ENCODE measurements around the gene DACT1.
"Not testable (repeated sequence)": the region's sequence is repeated elsewhere in the genome, so short reads cannot be mapped to it uniquely, and the experiment has no call there.

The DACT1 gene

GRCh38 chr14:58637391-58638230 lies at the start of gene DACT1:
Gene DACT1 (plus strand): TSS chr14:58637962. CDS start chr14:58638203, 241 bp downstream.
- H3K4me3 ChIP-seq: peak within 1 kb of the TSS; percentile 38 to 64 (median 52)
- peak within 1 kb of the TSS in 20 of 21 experiments; percentile 3 to 92 (median 68) for H3K27ac ChIP-seq

- H3K4me3 ChIP-seq, H3K27ac ChIP-seq: not testable (repeated sequence)
These were observed 49.4 kb upstream of the DACT1 start for GRCh38 chr14:58588321-58588720.

GRCh38 chr14:58593977-58594376 lies 43.8 kb upstream of the DACT1 start:
- Histone ChIP-seq H3K4me3 (no peak overlapping the region), H3K27ac (no peak overlapping the region)

GRCh38 chr14:58597041-58597440 lies 40.7 kb upstream of the DACT1 start:
- H3K4me3 ChIP-seq: no peak overlapping the region
- no peak overlapping the region for H3K27ac ChIP-seq

- Histone ChIP-seq H3K4me3 (no peak overlapping the region), H3K27ac (no peak overlapping the region)
These were observed 39.5 kb upstream of the DACT1 start for GRCh38 chr14:58598028-58598803.

GRCh38 chr14:58598804-58599525 lies 38.8 kb upstream of the DACT1 start:
- no peak overlapping the region for H3K27ac ChIP-seq
- no peak overlapping the region for H3K4me3 ChIP-seq

- Histone ChIP-seq H3K4me3 (no peak overlapping the region), H3K27ac (no peak overlapping the region)
These were observed 38.1 kb upstream of the DACT1 start for GRCh38 chr14:58599707-58600106.

GRCh38 chr14:58605465-58605864 lies 32.3 kb upstream of the DACT1 start:
- H3K4me3 ChIP-seq: no peak overlapping the region
- H3K27ac ChIP-seq: no peak overlapping the region

GRCh38 chr14:58607131-58607951 lies 30.4 kb upstream of the DACT1 start:
- H3K27ac ChIP-seq: no peak overlapping the region
- H3K4me3 ChIP-seq: no peak overlapping the region

GRCh38 chr14:58607952-58608317 lies 29.8 kb upstream of the DACT1 start:
- no peak overlapping the region for H3K27ac ChIP-seq
- H3K4me3 ChIP-seq: no peak overlapping the region

GRCh38 chr14:58617619-58618018 lies 20.1 kb upstream of the DACT1 start:
- no peak overlapping the region for H3K27ac ChIP-seq

GRCh38 chr14:58620011-58620410 lies 17.8 kb upstream of the DACT1 start:
- Histone ChIP-seq H3K4me3 (no peak overlapping the region), H3K27ac (no peak overlapping the region)

More at GRCh38 chr14:58617619-58618018, 20.1 kb upstream of the DACT1 start:
- no peak overlapping the region for H3K4me3 ChIP-seq

- Histone ChIP-seq H3K4me3 (no peak overlapping the region), H3K27ac (no peak overlapping the region)
These were observed 12.3 kb upstream of the DACT1 start for GRCh38 chr14:58625438-58625837.

GRCh38 chr14:58626431-58626831 lies 11.3 kb upstream of the DACT1 start:
- no peak overlapping the region for H3K27ac ChIP-seq
- no peak overlapping the region for H3K4me3 ChIP-seq

- H3K4me3 ChIP-seq: no peak overlapping the region
- H3K27ac ChIP-seq: no peak overlapping the region
These were observed 9.4 kb upstream of the DACT1 start for GRCh38 chr14:58628406-58628805.

- no peak overlapping the region for H3K27ac ChIP-seq
- no peak overlapping the region for H3K4me3 ChIP-seq
These were observed 8.5 kb upstream of the DACT1 start for GRCh38 chr14:58629281-58629680.

- H3K27ac ChIP-seq: no peak overlapping the region
These were observed 6.0 kb upstream of the DACT1 start for GRCh38 chr14:58631732-58632131.

GRCh38 chr14:58633831-58634230 lies 3.9 kb upstream of the DACT1 start:
- H3K27ac ChIP-seq: no peak overlapping the region

More at GRCh38 chr14:58631732-58632131, 6.0 kb upstream of the DACT1 start:
- H3K4me3 ChIP-seq: no peak overlapping the region

GRCh38 chr14:58634406-58635090 lies 3.2 kb upstream of the DACT1 start:
- Histone ChIP-seq H3K27ac (no peak overlapping the region), H3K4me3 (no peak overlapping the region)

More at GRCh38 chr14:58633831-58634230, 3.9 kb upstream of the DACT1 start:
- no peak overlapping the region for H3K4me3 ChIP-seq

Data from skin epidermis (tissue), 12 donors.